ENCODE measurements around the gene IL25. TPM values are rescaled to one million over a fixed set of nuclear protein-coding genes. Genes with fewer than 3 reads are reported as not detected.
"Not testable (repeated sequence)": the region's sequence is repeated elsewhere in the genome, so short reads cannot be mapped to it uniquely, and the experiment has no call there.

Gene IL25
- total and polyA plus RNA-seq, 2 experiments from 2014 or later = not detected

GRCh38 chr14:23418021-23418420, 45.4 kb downstream of the IL25 start (continued):
- TF ChIP-seq ZNF462 (CRISPR knock-in tag; IDR thresholded peaks at IDR 0.05) (no peak), STAT1 (IDR thresholded peaks at IDR 0.05; ENCODE audit: unreplicated experiment) (no peak), REST (IDR thresholded peaks at IDR 0.05; ENCODE audit: unreplicated experiment) (no peak), EZH2 (IDR thresholded peaks at IDR 0.05; ENCODE audit: low read depth, unreplicated experiment) (no peak), JUNB (IDR thresholded peaks at IDR 0.05; ENCODE audit: unreplicated experiment) (no peak), POLR2AphosphoS5 (IDR thresholded peaks at IDR 0.05; ENCODE audit: low read depth) (no peak), NANOG (IDR thresholded peaks at IDR 0.05; ENCODE audit: borderline replicate concordance) (no peak)

- H3K4me1 Mint-ChIP-seq; H3F3A ChIP-seq (replicated peaks; ENCODE audit: low read depth); H3K79me2 ChIP-seq (replicated peaks; ENCODE audit: insufficient read depth); H3K36me3 ChIP-seq (ENCODE audit: insufficient read depth); H3K27ac ChIP-seq (ENCODE audit: low read depth); H3K27ac Mint-ChIP-seq; H3K4me3 ChIP-seq; H3K4me3 Mint-ChIP-seq; H3K9me3 Mint-ChIP-seq; ATAC-seq; H2AFZ ChIP-seq; H3K36me3 Mint-ChIP-seq (ENCODE audit: low read depth); H3K4me2 ChIP-seq; DNase-seq (ENCODE audit: low spot score); H4K20me1 ChIP-seq (replicated peaks; ENCODE audit: insufficient read depth); H3K4me1 ChIP-seq (ENCODE audit: insufficient read depth); H3K27me3 ChIP-seq (ENCODE audit: insufficient read depth): not testable (repeated sequence)
- peaks cover 33% of the 10 kb centered on the region for H3K27me3 Mint-ChIP-seq (ENCODE audit: insufficient read depth, low read depth, poor library complexity)
- peaks cover 13% of the 10 kb centered on the region for H3K9me2 ChIP-seq (ENCODE audit: insufficient read depth)
These were observed 47.0 kb downstream of the IL25 start for GRCh38 chr14:23419646-23420045.

All from GM23338 (cell line).